Common myeloid progenitor, CD34-positive (primary cell): Measurements from ENCODE around the gene ALDOA.

Experiments used
- CTCF ChIA-PET: fragments of 350-600 bp; sonication (Branson Sonifier 250); formaldehyde crosslinking; loops from one replicate; lab custom pipeline; 2021; ENCODE audit warnings: antibody characterized with exemption; lab: Charles Lee
- POLR2A ChIA-PET: fragments of 350-600 bp; sonication (Branson Sonifier 250); formaldehyde crosslinking; loops from one replicate; lab custom pipeline; 2021; ENCODE audit warnings: antibody characterized with exemption; lab: Charles Lee
- DNase-seq, 3 donors: peaks; one replicate each; pipeline versions ENCODE4 v3.0.0 to v3.0.0-alpha.2; 2013
- H3K27ac ChIP-seq, 2 experiments: 1 replicate in 1 of 2; 2 replicates in 1 of 2; pipeline ENCODE4 v1.7.0; 2013; ENCODE audit warnings: inconsistent platforms in 2 of 2, low read length in 2 of 2, mild to moderate bottlenecking in 2 of 2, low read depth in 1 of 2, moderate library complexity in 1 of 2; ENCODE audit not compliant: severe bottlenecking in 2 of 2, insufficient read depth in 1 of 2, poor library complexity in 1 of 2
- H3K27me3 ChIP-seq, 5 experiments: replicated peaks in 2 of 5; 1 replicate in 3 of 5; 2 replicates in 2 of 5; pipeline versions ENCODE4 v1.6.1 to v1.7.0; 2013; ENCODE audit warnings: low read length in 4 of 5, mild to moderate bottlenecking in 2 of 5, moderate library complexity in 2 of 5, inconsistent platforms in 1 of 5; ENCODE audit not compliant: insufficient read depth in 5 of 5, control insufficient read depth in 4 of 5
- H3K36me3 ChIP-seq, 4 experiments: 1 replicate in 2 of 4; 2 replicates in 2 of 4; pipeline versions ENCODE4 v1.6.1 to v1.7.0; 2013; ENCODE audit warnings: low read length in 3 of 4, control low read depth in 1 of 4, mild to moderate bottlenecking in 1 of 4; ENCODE audit not compliant: control insufficient read depth in 4 of 4, insufficient read depth in 4 of 4
- H3K4me1 ChIP-seq, 4 experiments: 1 replicate in 3 of 4; 2 replicates in 1 of 4; pipeline versions ENCODE4 v1.6.1 to v1.7.1; 2013; ENCODE audit warnings: low read length in 3 of 4, mild to moderate bottlenecking in 3 of 4, control low read depth in 1 of 4, inconsistent platforms in 1 of 4, moderate library complexity in 1 of 4; ENCODE audit not compliant: control insufficient read depth in 4 of 4, insufficient read depth in 4 of 4; ENCODE audit errors: control extremely low read depth in 1 of 4
- H3K4me3 ChIP-seq, 7 experiments: 1 replicate in 4 of 7; 2 replicates in 3 of 7; pipeline versions ENCODE4 v1.5.1 to v1.7.0; 2013; ENCODE audit warnings: mild to moderate bottlenecking in 7 of 7, low read length in 6 of 7, moderate library complexity in 6 of 7, inconsistent platforms in 2 of 7, low read depth in 2 of 7, control low read depth in 1 of 7; ENCODE audit not compliant: insufficient read depth in 4 of 7, control insufficient read depth in 1 of 7; ENCODE audit errors: extremely low read depth in 1 of 7
- H3K9me3 ChIP-seq, 5 experiments: 1 replicate in 4 of 5; 2 replicates in 1 of 5; pipeline versions ENCODE4 v1.6.1 to v1.7.1; 2013; ENCODE audit warnings: low read length in 4 of 5, mild to moderate bottlenecking in 2 of 5, inconsistent platforms in 1 of 5, low read depth in 1 of 5, moderate library complexity in 1 of 5; ENCODE audit not compliant: control insufficient read depth in 4 of 5, insufficient read depth in 2 of 5; ENCODE audit errors: control extremely low read depth in 1 of 5
- WGBS: methylation state at CpG from one replicate; pipeline ENCODE4 v1.1.5; 2013; ENCODE audit not compliant: insufficient coverage; 5-methylcytosine and 5-hydroxymethylcytosine counted together

Gene ALDOA

GRCh38 chr16:30088237-30088831 is 22.8 kb downstream of the ALDOA start:
- 95% methylated on average over 7 of the region's 10 CpGs for WGBS
- Histone ChIP-seq H3K27ac (no peak overlapping the region), H3K36me3 (peaks cover 10 to 25% (median 20%) of the 10 kb centered on the region in 4 experiments), H3K27me3 (no peaks in the 10 kb centered on the region), H3K4me3 (no peak overlapping the region), H3K9me3 (no peaks in the 10 kb centered on the region), H3K4me1 (peaks cover 0 to 33% (median 28%) of the 10 kb centered on the region in 4 experiments)
- DNase-seq: no peak
- POLR2A ChIA-PET: no interaction called here
- CTCF ChIA-PET: interaction anchor here (1.2 to 11.3 kb wide), 4 partner anchors 15 to 46 kb away, joined by 3 to 235 read pairs (median 32); partner anchors contain the start of genes ALDOA, GDPD3 and PPP4C

GRCh38 chr16:30088832-30089624 is 23.5 kb downstream of the ALDOA start:
- Histone ChIP-seq H3K36me3 (peaks cover 7 to 22% (median 17%) of the 10 kb centered on the region in 4 experiments), H3K27ac (no peak overlapping the region), H3K9me3 (no peaks in the 10 kb centered on the region), H3K4me3 (no peak overlapping the region), H3K4me1 (peaks cover 0 to 37% (median 31%) of the 10 kb centered on the region in 4 experiments), H3K27me3 (no peaks in the 10 kb centered on the region)
- POLR2A ChIA-PET: no interaction called here
- 97% methylated on average over 15 of the region's 22 CpGs for WGBS
- CTCF ChIA-PET: interaction anchor here (1.5 to 11.3 kb wide), 4 partner anchors 15 to 36 kb away, joined by 7 to 235 read pairs (median 32); partner anchors contain the start of genes ALDOA, GDPD3 and PPP4C
- DNase-seq: no peak

- WGBS: 77% methylated on average over 22 of the region's 26 CpGs
- peak overlapping the region in 1 of 2 experiments; percentile 87 for H3K27ac ChIP-seq
- H3K4me3 ChIP-seq: peak overlapping the region in 3 of 7 experiments; percentile 75 to 86 (median 76)
- H3K27me3 ChIP-seq: no peaks in the 10 kb centered on the region
- H3K4me1 ChIP-seq: peaks cover 0 to 53% (median 46%) of the 10 kb centered on the region in 4 experiments
- POLR2A ChIA-PET: interaction anchor here (0.9 to 2.9 kb wide), 3 partner anchors 12 to 25 kb away, joined by 4 to 20 read pairs (median 8); partner anchors contain the start of gene ALDOA
- CTCF ChIA-PET: interaction anchor here (0.8 to 11.3 kb wide), 14 partner anchors 8 to 95 kb away, joined by 3 to 235 read pairs (median 8); partner anchors contain the start of genes ALDOA, CORO1A, GDPD3 and PPP4C
- DNase-seq: peak in 2 of 3 donors; percentile 28 to 35
- H3K9me3 ChIP-seq: no peaks in the 10 kb centered on the region
- peaks cover 0 to 17% (median 11%) of the 10 kb centered on the region in 4 experiments for H3K36me3 ChIP-seq
Measured at GRCh38 chr16:30090610-30091331, 25.2 kb downstream of the ALDOA start.

- H3K4me1 ChIP-seq: peaks cover 0 to 58% (median 46%) of the 10 kb centered on the region in 4 experiments
- CTCF ChIA-PET: interaction anchor here (0.5 to 11.3 kb wide), 20 partner anchors 7 to 558 kb away, joined by 3 to 235 read pairs (median 7); partner anchors contain the start of genes ALDOA, CORO1A, GDPD3 and PPP4C
Measured at GRCh38 chr16:30091474-30092372, 26.2 kb downstream of the ALDOA start, which contains the start of gene TBX6. TSS of gene TBX6 (minus strand) at chr16:30091924. CDS start at chr16:30091193, 731 bp downstream.

GRCh38 chr16:30092373-30093010 is 26.9 kb downstream of the ALDOA start:
- Histone ChIP-seq H3K4me1 (peaks cover 0 to 58% (median 46%) of the 10 kb centered on the region in 4 experiments), H3K36me3 (peaks cover 0 to 16% (median 10%) of the 10 kb centered on the region in 4 experiments), H3K27me3 (no peaks in the 10 kb centered on the region), H3K27ac (peak overlapping the region in 1 of 2 experiments; percentile 87), H3K4me3 (peak overlapping the region; percentile 42 to 86 (median 75)), H3K9me3 (peaks cover 0 to 13% (median 4%) of the 10 kb centered on the region in 5 experiments)
- WGBS: 0% methylated on average over 16 of the region's 22 CpGs
- peak; percentile 92 to 97 (median 96) for DNase-seq
- CTCF ChIA-PET: interaction anchor here (0.5 to 11.3 kb wide), 18 partner anchors 11 to 557 kb away, joined by 3 to 235 read pairs (median 8); partner anchors contain the start of genes ALDOA, CORO1A, GDPD3 and PPP4C
- POLR2A ChIA-PET: interaction anchor here (0.9 to 2.9 kb wide), 6 partner anchors 12 to 94 kb away, joined by 3 to 20 read pairs (median 4); partner anchors contain the start of genes ALDOA, CORO1A and PPP4C

More at GRCh38 chr16:30091474-30092372, 26.2 kb downstream of the ALDOA start, which contains the start of gene TBX6:
- peak; percentile 92 to 95 (median 94) for DNase-seq
- Histone ChIP-seq H3K27me3 (no peaks in the 10 kb centered on the region), H3K9me3 (peaks cover 0 to 5% (median 0%) of the 10 kb centered on the region in 5 experiments), H3K4me3 (peak within 1 kb of the TSS; percentile 53 to 86 (median 75)), H3K27ac (peak within 1 kb of the TSS in 1 of 2 experiments; percentile 87), H3K36me3 (peaks cover 0 to 16% (median 10%) of the 10 kb centered on the region in 4 experiments)
- POLR2A ChIA-PET: interaction anchor here (0.6 to 2.9 kb wide), 8 partner anchors 11 to 602 kb away, joined by 3 to 20 read pairs (median 4); partner anchors contain the start of genes ALDOA, CORO1A and PPP4C
- 1% methylated on average over 61 of the region's 76 CpGs for WGBS
